CD4-positive, alpha-beta T cell (primary cell): ENCODE results near the gene LAMC2. TPM values are rescaled to one million over a fixed set of nuclear protein-coding genes. Genes with fewer than 3 reads are reported as not detected.

Experiments used
- ATAC-seq: fragments of 200-7000 bp; cut with Tn5 transposase; one replicate; pipeline ENCODE4 v1.10.0; 2022; ENCODE audit warnings: mild to moderate bottlenecking; ENCODE audit not compliant: poor library complexity
- CTCF ChIA-PET: fragments of 350-600 bp; sonication (Branson Sonifier 250); formaldehyde crosslinking; loops from one replicate; lab custom pipeline; 2021; ENCODE audit warnings: antibody characterized with exemption, inconsistent platforms; lab: Charles Lee
- POLR2A ChIA-PET: fragments of 350-600 bp; sonication (Branson Sonifier 250); formaldehyde crosslinking; loops from one replicate; lab custom pipeline; 2021; ENCODE audit warnings: antibody characterized with exemption, inconsistent platforms; lab: Charles Lee
- DNase-seq, 14 experiments: peaks; one replicate each; pipeline ENCODE4 v3.0.0-alpha.2; 2013 to 2020; ENCODE audit warnings: mixed read lengths in 2 of 14
- H3K27ac ChIP-seq, 2 donors: one replicate each; pipeline versions ENCODE4 v1.5.1 to v1.7.0; 2013; ENCODE audit warnings: low read length in 2 of 2, low read depth in 1 of 2, mild to moderate bottlenecking in 1 of 2
- H3K27me3 ChIP-seq, 2 experiments: 1 replicate in 1 of 2; 2 replicates in 1 of 2; pipeline versions ENCODE4 v1.6.1 to v1.7.0; 2013; ENCODE audit warnings: low read length in 2 of 2, control low read depth in 1 of 2, mild to moderate bottlenecking in 1 of 2, moderate library complexity in 1 of 2; ENCODE audit not compliant: insufficient read depth in 2 of 2, control insufficient read depth in 1 of 2
- H3K36me3 ChIP-seq: one replicate; pipeline ENCODE4 v1.6.1; 2013; ENCODE audit warnings: low read length, control low read depth; ENCODE audit not compliant: insufficient read depth
- H3K4me1 ChIP-seq: one replicate; pipeline ENCODE4 v1.6.1; 2013; ENCODE audit warnings: low read length, control low read depth; ENCODE audit not compliant: insufficient read depth
- H3K4me3 ChIP-seq: one replicate; pipeline ENCODE4 v1.5.1; 2013; ENCODE audit warnings: mild to moderate bottlenecking, low read length, moderate library complexity
- H3K9me3 ChIP-seq, 2 experiments: 1 replicate in 1 of 2; 2 replicates in 1 of 2; pipeline versions ENCODE4 v1.6.1 to v1.7.0; 2013; ENCODE audit warnings: low read length in 2 of 2, mild to moderate bottlenecking in 2 of 2, control low read depth in 1 of 2, moderate library complexity in 1 of 2; ENCODE audit not compliant: control insufficient read depth in 1 of 2, insufficient read depth in 1 of 2
- H3K27ac Mint-ChIP-seq: one replicate; pipeline ENCODE4 v1.8.0; 2020; ENCODE audit warnings: mixed read lengths
- H3K27me3 Mint-ChIP-seq: one replicate; pipeline ENCODE4 v1.8.0; 2021; ENCODE audit warnings: mixed read lengths
- H3K36me3 Mint-ChIP-seq: one replicate; pipeline ENCODE4 v1.8.0; 2021; ENCODE audit warnings: low read depth, mixed read lengths
- H3K4me1 Mint-ChIP-seq: one replicate; pipeline ENCODE4 v1.8.0; 2021; ENCODE audit warnings: low read depth, mixed read lengths
- H3K4me3 Mint-ChIP-seq: one replicate; pipeline ENCODE4 v1.8.0; 2020; ENCODE audit warnings: mild to moderate bottlenecking, mixed read lengths
- H3K9me3 Mint-ChIP-seq: one replicate; pipeline ENCODE4 v1.8.0; 2020; ENCODE audit warnings: mixed read lengths
- CTCF ChIP-seq: fragments of 200-600 bp; IDR thresholded peaks from one replicate; pipeline ENCODE4 v1.8.0; 2022; ENCODE audit warnings: antibody characterized with exemption, mild to moderate bottlenecking
- intact Hi-C, 2 experiments: fragments of 100-400 bp; cut with DNase I in 1 of 2; cut with micrococcal nuclease in 1 of 2; formaldehyde crosslinking; loops; one replicate each; pipeline versions ENCODE4 v1.15.1 to v1.9.0; 2023 to 2025; cut with DNase I, micrococcal nuclease
- total RNA-seq, 174 experiments: library from RNA in 2 of 174; stranded (reverse) in 2 of 174; gene quantifications; one replicate each; pipeline ENCODE4 v1.2.3 and lab custom pipeline; 2021 to 2026

LAMC2 gene
- total RNA-seq, 2 experiments from 2014 or later = not detected

GRCh38 chr1:183222909-183223308 is 36.8 kb downstream of the LAMC2 start:
- TF ChIP-seq CTCF = no peak
- H3K4me3 Mint-ChIP-seq = no peak overlapping the region
- peaks cover 0 to 4% of the 10 kb centered on the region in 2 experiments for H3K27me3 ChIP-seq
- no peaks in the 10 kb centered on the region for H3K27me3 Mint-ChIP-seq
- ATAC-seq (no peak), DNase-seq (no peak)
- H3K4me1 ChIP-seq = peaks cover 14% of the 10 kb centered on the region
- intact Hi-C loops = no loop called here
- CTCF ChIA-PET = no interaction called here
- no peaks in the 10 kb centered on the region for H3K9me3 Mint-ChIP-seq
- H3K27ac ChIP-seq = no peak overlapping the region
- H3K27ac Mint-ChIP-seq = no peak overlapping the region
- no peaks in the 10 kb centered on the region for H3K36me3 Mint-ChIP-seq
- POLR2A ChIA-PET = no interaction called here
- peaks cover 23% of the 10 kb centered on the region for H3K4me1 Mint-ChIP-seq
- H3K36me3 ChIP-seq = no peaks in the 10 kb centered on the region
- no peaks in the 10 kb centered on the region for H3K9me3 ChIP-seq
- no peak overlapping the region for H3K4me3 ChIP-seq

GRCh38 chr1:183223467-183223866 is 37.4 kb downstream of the LAMC2 start:
- H3K27ac Mint-ChIP-seq = no peak overlapping the region
- no peaks in the 10 kb centered on the region for H3K27me3 Mint-ChIP-seq
- ATAC-seq (no peak), DNase-seq (no peak)
- H3K9me3 Mint-ChIP-seq = no peaks in the 10 kb centered on the region
- intact Hi-C loops = no loop called here
- peaks cover 19% of the 10 kb centered on the region for H3K4me1 Mint-ChIP-seq
- no peak overlapping the region for H3K4me3 ChIP-seq
- no peak overlapping the region for H3K4me3 Mint-ChIP-seq
- H3K9me3 ChIP-seq = no peaks in the 10 kb centered on the region
- CTCF ChIA-PET = no interaction called here
- H3K27me3 ChIP-seq = peaks cover 0 to 4% of the 10 kb centered on the region in 2 experiments
- no peak overlapping the region for H3K27ac ChIP-seq
- H3K36me3 ChIP-seq = no peaks in the 10 kb centered on the region
- TF ChIP-seq CTCF = no peak
- H3K4me1 ChIP-seq = peaks cover 11% of the 10 kb centered on the region
- no peaks in the 10 kb centered on the region for H3K36me3 Mint-ChIP-seq
- POLR2A ChIA-PET = no interaction called here

- Mint-ChIP-seq H3K4me1 (no peaks in the 10 kb centered on the region), H3K4me3 (no peak overlapping the region), H3K36me3 (no peaks in the 10 kb centered on the region), H3K9me3 (no peaks in the 10 kb centered on the region), H3K27me3 (no peaks in the 10 kb centered on the region), H3K27ac (no peak overlapping the region)
- H3K4me3 ChIP-seq = no peak overlapping the region
- no peaks in the 10 kb centered on the region for H3K4me1 ChIP-seq
- no peak for TF ChIP-seq CTCF
- ATAC-seq = no peak
- H3K27ac ChIP-seq = no peak overlapping the region
- intact Hi-C loops = no loop called here
- peaks cover 0 to 4% of the 10 kb centered on the region in 2 experiments for H3K27me3 ChIP-seq
- no peaks in the 10 kb centered on the region for H3K36me3 ChIP-seq
- CTCF ChIA-PET = no interaction called here
- DNase-seq = no peak
- POLR2A ChIA-PET = no interaction called here
- no peaks in the 10 kb centered on the region for H3K9me3 ChIP-seq
Observed at GRCh38 chr1:183226361-183226760, 40.3 kb downstream of the LAMC2 start.
